GM13976 (cell line): ENCODE measurements around the gene MDM2.

Experiments
- DNase-seq: peaks from one replicate; pipeline ENCODE4 v3.0.0; 2012; ENCODE audit warnings: low spot score
- in situ Hi-C: fragments of 300-500 bp; cut with MboI; formaldehyde crosslinking; loops from one replicate; pipeline ENCODE4 v1.12.0; 2022; ENCODE audit warnings: low sequenced_read_pairs, mixed read lengths, inconsistent platforms; ENCODE audit not compliant: unreplicated experiment
- TF ChIP-seq, protein P1 (sequence below): IDR thresholded peaks from 2 replicates; pipeline ENCODE4 v1.5.1; 2012; ENCODE audit warnings: borderline replicate concordance, mild to moderate bottlenecking; ENCODE audit not compliant: insufficient read depth; ENCODE audit errors: extremely low read depth, missing control alignments, control extremely low read depth

The MDM2 gene

DNA sequence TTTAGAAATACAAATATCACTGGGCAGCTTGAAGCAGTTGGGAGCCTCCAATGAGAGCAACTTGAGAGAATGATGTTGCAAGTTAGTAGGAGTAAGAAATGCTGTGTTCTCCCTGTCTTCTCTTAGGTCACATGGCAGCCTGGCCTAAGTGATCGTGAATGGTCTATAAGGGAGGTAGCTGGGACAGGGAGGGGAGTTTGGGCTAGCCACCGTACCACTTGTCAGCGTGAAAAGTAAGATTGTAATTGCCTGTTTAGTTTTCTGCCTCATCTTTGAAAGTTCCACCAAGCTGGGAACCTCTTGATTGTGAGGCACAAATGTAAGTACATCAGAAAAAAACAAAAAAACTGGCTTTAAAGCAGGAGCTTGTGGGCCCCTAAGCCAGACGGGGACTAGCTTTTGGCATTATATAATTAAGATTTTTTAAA is 36.4 kb downstream of the MDM2 start:
- no peak for DNase-seq
- in situ Hi-C loops = no loop called here
- TF ChIP-seq, protein P1, sequence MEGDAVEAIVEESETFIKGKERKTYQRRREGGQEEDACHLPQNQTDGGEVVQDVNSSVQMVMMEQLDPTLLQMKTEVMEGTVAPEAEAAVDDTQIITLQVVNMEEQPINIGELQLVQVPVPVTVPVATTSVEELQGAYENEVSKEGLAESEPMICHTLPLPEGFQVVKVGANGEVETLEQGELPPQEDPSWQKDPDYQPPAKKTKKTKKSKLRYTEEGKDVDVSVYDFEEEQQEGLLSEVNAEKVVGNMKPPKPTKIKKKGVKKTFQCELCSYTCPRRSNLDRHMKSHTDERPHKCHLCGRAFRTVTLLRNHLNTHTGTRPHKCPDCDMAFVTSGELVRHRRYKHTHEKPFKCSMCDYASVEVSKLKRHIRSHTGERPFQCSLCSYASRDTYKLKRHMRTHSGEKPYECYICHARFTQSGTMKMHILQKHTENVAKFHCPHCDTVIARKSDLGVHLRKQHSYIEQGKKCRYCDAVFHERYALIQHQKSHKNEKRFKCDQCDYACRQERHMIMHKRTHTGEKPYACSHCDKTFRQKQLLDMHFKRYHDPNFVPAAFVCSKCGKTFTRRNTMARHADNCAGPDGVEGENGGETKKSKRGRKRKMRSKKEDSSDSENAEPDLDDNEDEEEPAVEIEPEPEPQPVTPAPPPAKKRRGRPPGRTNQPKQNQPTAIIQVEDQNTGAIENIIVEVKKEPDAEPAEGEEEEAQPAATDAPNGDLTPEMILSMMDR = no peak

DNA sequence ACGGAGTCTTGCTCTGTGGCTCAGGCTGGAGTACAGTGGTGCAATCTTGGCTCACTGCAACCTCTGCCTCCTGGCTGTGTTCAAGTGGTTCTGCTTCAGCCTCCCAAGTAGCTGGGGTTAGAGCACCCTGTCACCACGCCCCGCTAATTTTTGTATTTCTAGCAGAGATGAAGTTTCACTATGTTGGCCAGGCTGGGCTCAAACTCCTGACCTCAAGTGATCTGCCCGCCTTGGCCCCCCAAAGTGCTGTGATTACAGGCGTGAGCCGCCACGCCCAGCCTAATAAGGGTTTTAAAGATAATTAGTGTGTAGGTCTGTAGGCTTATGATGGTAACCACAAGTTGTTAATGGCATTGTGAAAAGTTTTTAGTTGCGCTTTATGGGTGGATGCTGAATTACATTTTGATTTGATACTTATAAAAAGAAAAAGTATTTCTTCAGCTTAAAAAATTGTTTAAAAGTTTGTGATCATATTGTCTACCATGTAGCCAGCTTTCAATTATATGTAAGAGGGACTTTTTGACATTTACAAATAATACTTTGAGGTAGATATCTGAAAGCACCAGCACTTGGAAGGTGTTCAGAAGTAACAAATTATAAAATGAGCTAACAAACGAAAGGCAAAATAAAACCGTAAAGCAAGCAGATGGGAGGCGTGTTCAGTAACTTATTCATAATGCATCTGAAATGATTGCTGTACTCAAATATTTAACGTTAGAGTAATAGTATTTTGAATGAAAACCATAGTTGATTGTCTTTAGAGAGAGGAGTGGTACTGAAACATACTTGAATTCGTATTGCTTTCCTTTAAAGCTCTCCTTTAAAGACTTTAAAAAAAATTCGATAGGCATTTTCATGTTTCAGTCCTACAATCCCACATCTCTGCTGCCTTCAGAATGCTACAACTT is 37.1 kb downstream of the MDM2 start:
- TF ChIP-seq, protein P1 = no peak
- in situ Hi-C loops = no loop called here

DNA sequence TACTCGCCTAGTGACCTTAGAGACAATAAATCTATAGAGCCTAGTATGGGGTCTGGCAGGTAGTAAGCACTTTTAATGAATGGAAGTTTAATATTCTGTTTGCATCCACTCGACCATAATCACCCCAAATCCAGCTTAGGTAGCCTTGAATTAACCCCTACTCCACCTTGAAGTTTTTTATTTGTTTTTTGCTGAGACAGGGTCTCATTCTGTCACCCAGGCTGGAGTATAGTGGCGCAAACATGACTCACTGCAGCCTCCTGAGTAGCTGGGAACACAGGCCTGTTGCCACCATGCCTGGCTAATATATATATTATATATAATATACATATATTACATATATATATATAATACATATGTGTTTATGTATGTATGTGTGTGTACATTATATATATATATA is 38.8 kb downstream of the MDM2 start:
- TF ChIP-seq, protein P1 = no peak
- in situ Hi-C loops = no loop called here
- no peak for DNase-seq

More for the DNA sequence above, 37.1 kb downstream of the MDM2 start:
- DNase-seq = no peak

DNA sequence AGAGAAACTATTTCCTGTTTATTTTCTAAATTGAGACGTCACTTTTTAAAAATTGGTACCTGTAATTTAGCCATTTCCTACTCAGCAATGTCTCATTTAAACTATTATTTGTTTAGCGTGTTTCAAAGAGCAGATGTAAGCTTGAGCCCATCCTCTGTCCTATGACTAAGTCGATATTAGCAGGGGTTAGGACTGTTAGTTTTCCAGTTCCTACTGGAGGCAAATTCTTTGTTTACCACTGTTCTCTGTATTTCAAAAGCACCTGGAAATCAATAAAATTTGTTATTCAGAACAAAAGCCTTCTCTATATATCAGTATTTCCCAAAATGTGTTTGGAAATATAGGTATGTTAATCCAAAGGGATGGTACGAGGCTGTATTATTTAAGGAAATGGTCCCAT is 42.4 kb downstream of the MDM2 start:
- no peak for DNase-seq
- TF ChIP-seq, protein P1 = no peak
- in situ Hi-C loops = no loop called here

DNA sequence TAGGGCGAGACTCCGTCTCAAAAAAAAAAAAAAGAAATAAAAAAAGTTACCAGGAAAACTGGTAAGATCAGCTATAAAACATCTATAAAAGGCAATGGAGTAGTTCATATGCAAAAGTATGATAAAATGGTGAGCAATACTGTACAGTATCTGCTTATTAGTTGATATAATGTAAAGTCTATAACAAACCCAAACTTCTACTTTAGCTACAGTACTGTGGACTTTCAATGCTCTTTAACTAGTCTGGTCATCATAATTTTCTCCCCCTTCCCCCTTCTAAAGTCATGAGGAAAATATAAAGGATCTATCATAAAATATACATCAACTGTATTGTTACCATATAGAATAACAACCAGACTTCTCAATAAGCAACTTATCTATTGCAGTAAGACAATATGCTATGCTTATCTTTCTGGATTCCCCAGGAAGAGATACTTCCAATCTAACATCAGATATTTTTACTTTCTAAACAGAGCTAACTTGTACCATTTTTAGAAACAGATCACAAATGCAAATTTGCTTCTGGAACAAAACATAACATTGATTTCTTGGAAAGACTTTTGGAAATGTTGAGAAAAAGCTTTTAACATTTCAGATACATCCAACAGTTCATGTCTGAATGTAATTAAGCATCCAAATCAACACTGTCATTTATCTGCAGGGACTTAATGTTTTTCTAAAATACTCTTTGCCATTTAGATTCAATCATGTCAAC is 43.8 kb downstream of the MDM2 start:
- in situ Hi-C loops = no loop called here
- TF ChIP-seq, protein P1 = no peak

DNA sequence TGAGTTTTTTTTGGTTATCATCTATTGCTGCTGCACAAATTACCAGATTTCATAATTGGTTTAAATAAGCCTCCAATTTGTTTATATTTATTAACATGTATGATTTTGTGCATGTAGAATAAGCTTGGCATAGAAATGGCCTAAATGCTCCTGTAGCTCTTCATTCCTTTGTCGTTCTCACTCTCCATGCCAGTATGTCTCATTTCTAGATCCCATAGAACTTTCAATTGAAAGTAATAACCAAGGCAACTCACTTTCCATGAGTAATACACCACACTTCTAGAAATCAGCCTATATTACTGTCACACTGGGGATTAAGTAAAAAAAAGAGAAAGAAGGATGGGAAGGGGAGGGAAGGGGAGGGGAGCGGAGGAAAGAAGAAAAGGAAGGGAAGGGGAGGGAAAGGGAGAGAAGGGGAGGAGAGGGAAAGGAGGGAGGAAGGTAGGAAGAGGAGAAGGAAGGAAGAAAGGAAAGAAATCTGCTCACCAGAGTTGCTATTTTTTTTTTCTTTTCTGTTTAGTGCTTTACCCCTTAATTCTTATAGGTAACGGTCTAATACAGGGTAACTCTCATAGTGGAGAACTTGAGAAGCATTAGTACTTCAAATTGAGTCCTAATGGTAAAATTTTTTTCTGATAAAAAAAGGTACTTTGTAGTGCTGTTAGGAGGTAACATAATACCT is 45.6 kb downstream of the MDM2 start:
- in situ Hi-C loops = no loop called here
- TF ChIP-seq, protein P1 = no peak
- DNase-seq = no peak

More for the DNA sequence above, 43.8 kb downstream of the MDM2 start:
- no peak for DNase-seq
